SKM-1 treated with dmso at 0.1 percent for 144 hours (cell line): ENCODE results near the gene IL5RA.

Experiments used
- DNase-seq: peaks from one replicate; lab custom pipeline; 2025; ENCODE audit not compliant: unreplicated experiment; lab: John Stamatoyannopoulos, UW

The IL5RA gene

DNA sequence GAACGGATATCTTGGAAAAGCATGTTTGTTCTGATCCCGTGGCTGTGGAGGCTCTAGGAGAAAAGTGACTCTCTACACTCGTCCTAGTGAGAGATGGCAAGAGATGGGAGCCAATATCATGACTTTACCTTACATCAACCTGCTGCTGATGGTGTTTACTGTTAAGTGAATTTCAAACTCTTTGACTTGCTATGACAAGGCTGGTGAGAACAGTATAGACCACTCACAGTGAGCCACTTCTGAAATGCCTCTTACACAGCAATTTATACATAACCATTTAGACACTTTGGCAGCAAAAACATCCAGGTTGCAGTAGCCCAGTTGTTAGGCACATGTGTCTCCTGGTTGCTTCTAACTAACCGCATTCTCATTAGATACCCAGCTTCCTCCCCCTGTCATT lies 43.3 kb downstream of the IL5RA start:
- no peak for DNase-seq

DNA sequence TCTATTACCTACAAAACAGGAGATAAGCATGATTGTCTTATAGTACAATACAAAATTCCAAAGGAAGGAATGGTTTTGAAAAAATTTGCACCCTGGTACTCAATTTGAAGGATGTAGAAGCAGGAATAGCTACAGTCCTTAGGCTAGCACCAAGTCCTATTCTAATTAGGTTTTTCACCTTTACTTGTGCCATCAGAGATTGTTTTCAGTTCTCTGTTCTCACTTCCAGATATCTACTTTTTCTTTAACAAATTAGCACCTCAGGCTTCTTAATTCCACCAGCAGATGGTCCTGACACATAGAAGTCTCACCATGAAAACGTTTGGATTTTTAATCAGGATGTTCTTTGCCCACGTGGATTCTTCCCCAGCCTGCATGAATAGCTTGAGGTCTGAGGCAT lies 43.8 kb downstream of the IL5RA start:
- no peak for DNase-seq

DNA sequence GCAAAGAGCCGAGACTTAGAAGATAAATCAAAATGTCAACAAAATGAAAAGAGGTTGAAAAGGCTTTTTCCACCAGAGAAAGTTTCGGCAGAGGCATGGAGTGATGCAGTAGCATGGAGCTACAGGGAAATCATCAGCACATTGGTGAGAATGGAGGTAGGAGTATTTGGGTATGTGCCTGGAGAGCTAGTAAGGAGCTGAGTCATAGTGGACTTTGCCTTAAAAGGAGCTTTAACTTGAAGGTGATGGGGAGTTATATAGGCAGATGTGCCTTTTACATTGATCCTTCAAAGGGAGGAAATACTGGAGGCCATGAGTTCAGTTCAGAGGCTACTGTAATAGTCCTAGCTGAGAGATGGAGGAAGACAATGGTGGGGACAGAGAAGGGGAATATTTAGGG lies 44.3 kb downstream of the IL5RA start:
- DNase-seq = no peak

DNA sequence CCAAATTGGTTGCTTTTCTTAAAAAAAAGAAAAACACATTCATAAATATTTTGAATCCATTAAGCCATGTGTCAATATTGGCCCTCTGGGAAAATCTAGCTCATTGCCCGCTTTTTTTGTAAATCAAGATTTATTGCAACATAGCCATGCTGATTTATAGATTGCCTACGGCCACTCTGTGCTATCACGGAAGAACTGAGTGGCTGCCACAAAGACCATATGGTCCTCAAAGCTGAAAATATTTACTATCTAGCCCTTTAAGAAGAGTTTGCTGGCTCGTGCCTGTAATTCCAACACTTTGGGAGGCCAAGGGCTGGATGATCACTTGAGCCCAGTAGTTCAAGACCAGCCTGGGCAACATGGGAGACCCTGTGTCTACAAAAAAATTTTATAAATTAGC lies 45.9 kb downstream of the IL5RA start:
- no peak for DNase-seq

DNA sequence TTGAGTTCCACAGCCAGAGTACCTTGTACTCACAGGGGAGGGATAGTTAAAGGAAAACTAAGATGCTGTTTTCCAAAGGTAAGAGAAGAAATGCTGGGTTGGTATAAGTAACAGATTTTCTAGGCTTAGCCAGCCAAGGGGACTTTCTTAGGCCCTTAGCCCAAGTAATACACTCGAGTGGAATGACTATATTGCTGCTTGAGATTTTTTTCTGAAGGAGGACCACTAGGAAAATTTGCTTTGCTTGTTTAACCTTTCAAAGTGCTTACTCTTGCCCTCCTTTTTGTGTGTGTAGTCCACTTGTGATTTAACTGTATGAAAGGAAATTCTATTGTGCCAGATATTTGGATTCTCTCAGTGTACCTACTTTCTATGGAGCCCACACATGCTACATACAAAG lies 50.5 kb downstream of the IL5RA start:
- no peak for DNase-seq

DNA sequence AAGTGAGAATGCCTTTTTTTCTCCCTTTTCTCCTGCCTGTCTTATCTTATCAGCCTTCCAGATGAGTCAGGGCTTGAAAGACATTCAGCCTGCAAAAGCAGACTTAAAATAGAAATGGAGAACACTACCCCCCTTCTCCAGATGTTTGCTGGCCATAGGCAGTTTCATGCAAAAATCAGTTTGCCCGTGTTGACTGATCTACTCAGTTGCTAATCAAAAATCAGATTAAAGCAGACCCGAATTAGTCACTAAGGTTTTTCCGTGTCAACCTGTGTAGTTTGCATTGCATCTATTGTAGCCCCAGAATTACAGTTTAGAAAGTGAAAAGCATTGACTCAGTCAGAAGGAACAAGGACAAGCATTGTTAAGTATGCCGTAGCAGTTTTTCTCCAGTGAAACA lies 56.2 kb downstream of the IL5RA start:
- no peak for DNase-seq

DNA sequence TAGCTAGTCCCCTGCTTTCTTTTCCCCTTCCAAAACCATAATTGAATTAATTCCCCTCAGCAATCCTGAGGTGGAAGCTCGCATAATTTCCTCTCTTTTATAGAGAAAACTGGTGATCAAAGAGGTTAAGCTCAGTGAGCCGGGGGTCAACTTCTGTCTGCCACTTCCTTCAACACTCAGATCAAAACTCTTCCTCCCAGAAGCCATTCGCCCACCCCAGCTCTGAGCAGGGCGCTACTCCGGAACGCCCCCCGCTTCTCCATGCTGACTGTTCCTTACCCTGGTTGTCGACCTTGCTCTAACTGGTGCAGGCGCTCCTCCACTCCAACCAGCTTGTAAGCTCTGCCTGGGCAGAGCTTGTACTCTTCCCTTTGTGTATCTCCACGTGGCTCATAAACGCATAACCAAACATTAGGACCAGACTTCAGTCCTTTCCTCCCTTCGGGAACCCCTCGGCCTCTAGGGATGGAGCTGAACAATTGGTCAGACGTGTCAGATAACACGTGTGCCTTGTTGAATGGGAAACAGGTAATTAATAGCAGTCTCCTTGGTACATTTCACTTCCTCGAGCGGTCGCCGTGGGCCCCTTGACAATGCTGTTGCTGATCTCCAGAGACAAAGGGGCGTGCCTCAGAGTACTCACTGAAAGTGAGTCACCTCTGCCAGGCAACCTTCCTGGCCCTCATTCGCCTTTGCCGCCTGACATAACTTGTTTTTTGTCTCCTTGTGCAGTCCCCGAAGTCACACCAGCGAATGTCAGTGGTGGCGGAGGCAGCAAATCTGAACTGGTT lies 71.8 kb downstream of the IL5RA start:
- DNase-seq = no peak

DNA sequence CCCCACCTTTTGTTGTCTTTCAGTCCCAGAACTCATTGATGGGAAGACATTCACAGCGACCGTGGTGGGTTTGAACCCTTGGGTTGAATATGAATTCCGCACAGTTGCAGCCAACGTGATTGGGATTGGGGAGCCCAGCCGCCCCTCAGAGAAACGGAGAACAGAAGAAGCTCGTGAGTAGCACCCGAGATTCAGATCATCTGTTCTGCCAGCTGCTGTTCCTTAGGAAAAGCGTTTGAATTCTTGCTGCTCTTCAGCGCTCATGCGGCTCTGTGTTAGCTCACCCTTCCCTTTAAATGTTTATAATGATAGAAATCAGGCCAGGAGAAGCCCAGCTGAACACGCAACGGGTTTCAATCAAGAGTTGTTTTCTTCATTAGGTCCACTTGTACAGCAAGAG lies 73.0 kb downstream of the IL5RA start:
- no peak for DNase-seq

DNA sequence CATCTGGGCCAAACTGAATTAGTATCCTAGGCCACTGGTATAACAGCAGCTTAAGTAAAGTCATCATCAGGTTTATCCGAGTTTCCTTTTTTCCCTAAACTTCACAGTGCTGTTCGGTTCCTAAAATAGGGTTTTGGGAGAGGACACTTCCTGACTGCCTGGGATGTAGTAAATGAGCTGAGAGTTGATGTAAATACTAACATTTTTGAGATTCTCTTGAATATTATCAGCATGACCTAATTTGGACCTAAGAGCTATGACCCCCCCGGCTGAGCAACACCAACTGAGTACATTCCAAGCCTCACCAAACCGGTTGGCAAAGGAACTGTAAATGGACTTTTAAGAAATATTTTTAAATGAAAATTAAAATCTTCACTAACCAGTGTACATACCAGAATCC lies 78.8 kb downstream of the IL5RA start:
- no peak for DNase-seq

DNA sequence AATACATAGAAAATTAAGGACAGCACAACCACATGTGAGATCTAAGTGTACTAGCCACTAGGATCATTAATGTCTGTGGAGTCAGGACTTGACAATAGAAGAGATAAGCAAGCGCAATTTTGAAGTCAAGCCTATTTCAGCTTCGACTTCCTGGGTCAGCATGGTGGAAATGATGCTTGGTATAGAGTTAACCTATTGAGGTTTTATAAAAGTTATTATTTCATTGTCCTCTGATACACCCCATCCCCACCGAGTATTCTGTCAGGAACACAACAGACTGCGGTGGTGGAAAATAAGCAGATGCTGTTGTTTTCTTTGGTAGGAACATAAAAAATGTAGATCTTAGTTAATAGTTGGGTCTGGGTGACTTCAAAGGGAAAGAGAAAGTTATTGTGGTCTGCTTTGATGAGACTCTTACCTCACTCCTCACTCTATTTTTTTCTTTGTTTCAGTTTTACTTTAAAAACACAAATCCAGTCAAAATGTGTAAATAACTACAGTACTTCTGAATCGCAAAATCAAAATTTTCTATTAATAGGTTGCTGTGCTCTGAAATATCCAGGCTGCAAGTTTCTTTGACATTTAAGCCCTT lies 82.1 kb downstream of the IL5RA start:
- no peak for DNase-seq

DNA sequence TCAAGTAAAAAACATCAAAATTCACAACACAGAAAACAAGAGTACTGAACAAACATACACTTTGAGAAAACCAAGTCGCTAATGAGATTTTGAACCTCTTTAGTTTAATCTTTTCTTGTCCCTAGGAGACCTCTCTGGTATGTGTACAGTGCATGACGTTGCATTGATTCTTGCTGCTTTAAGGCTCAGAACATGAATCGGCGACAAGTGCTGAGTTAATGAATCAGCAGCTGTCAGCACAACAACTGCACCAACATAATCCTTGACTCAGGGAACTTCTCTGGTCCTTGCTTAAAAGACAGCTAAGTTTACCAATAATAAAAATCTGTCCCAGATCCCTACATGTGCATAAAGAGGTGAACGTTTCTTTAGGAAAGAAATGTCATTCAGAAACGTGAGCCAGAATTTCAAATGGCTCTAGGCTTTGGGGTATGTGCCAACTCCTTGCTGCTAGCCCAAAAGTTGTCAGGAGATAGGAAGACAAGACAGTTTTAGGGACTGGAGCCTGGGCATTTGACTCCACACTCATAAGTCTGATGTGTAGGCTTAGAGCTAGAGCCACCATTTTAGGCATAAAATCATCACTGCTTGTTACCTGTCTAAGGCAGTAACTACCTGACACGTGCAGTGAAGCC lies 86.9 kb downstream of the IL5RA start:
- DNase-seq = no peak

DNA sequence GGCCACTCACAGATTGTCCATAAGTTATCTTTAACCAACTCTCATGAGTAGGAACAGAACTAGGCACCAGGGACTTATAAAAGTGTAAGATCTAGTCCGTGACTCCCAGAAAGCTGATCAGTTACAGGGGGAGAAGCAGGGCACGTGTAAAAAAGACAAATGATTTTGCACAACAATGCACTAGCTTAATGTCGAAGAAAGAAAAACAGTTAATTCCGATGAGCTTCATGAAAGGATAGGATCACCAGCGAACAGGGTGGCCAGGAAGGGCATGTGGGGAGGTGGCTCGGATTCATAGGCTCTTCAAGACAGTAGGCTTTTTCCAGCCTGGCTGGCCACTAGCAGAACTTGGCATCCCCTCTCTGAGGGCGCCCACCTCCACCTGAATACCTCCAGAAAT lies 90.0 kb downstream of the IL5RA start:
- DNase-seq = no peak
